Fibroblast of lung (primary cell): ENCODE results near the gene AP4B1. TPM values are rescaled to one million over a fixed set of nuclear protein-coding genes. Genes with fewer than 3 reads are reported as not detected.

Source experiments
- DNase-seq, 2 donors: peaks; one replicate each; pipeline versions ENCODE4 v3.0.0 to v3.0.0-alpha.2; 2010; ENCODE audit warnings: low read depth in 2 of 2
- H2AFZ ChIP-seq: 2 replicates; pipeline ENCODE4 v1.5.1; 2012; ENCODE audit warnings: low read length, control low read depth, inconsistent platforms
- H3K27ac ChIP-seq: 2 replicates; pipeline ENCODE4 v1.5.1; 2011; ENCODE audit warnings: low read length, control low read depth; ENCODE audit not compliant: insufficient read depth
- H3K27me3 ChIP-seq: 2 replicates; pipeline ENCODE4 v1.5.1; 2011; ENCODE audit warnings: mild to moderate bottlenecking, low read length; ENCODE audit not compliant: control insufficient read depth, insufficient read depth
- H3K36me3 ChIP-seq: 2 replicates; pipeline ENCODE4 v1.5.1; 2011; ENCODE audit warnings: low read length; ENCODE audit not compliant: control insufficient read depth, insufficient read depth
- H3K4me1 ChIP-seq: 2 replicates; pipeline ENCODE4 v1.5.1; 2011; ENCODE audit warnings: low read length; ENCODE audit not compliant: control insufficient read depth, insufficient read depth; ENCODE audit errors: extremely low read depth
- H3K4me2 ChIP-seq: 2 replicates; pipeline ENCODE4 v1.5.1; 2011; ENCODE audit warnings: low read length, control low read depth; ENCODE audit not compliant: insufficient read depth; ENCODE audit errors: extremely low read depth
- H3K4me3 ChIP-seq, 4 experiments: fragments of 200-600 bp in 1 of 4; sonication (generic) in 1 of 4; replicated peaks in 1 of 4; 2 replicates each; pipeline ENCODE4 v1.5.1; 2011 to 2016; ENCODE audit warnings: low read length in 4 of 4, low read depth in 3 of 4, mild to moderate bottlenecking in 3 of 4, control low read depth in 2 of 4, inconsistent platforms in 1 of 4, mixed read lengths in 1 of 4; ENCODE audit not compliant: insufficient read depth in 1 of 4; ENCODE audit errors: control extremely low read depth in 1 of 4
- H3K79me2 ChIP-seq: 2 replicates; pipeline ENCODE4 v1.5.1; 2012; ENCODE audit warnings: mild to moderate bottlenecking, low read length, inconsistent platforms; ENCODE audit not compliant: control insufficient read depth, insufficient read depth
- H3K9ac ChIP-seq: 2 replicates; pipeline ENCODE4 v1.5.1; 2011; ENCODE audit warnings: mild to moderate bottlenecking, low read length, control low read depth; ENCODE audit not compliant: insufficient read depth
- H3K9me3 ChIP-seq: 2 replicates; pipeline ENCODE4 v1.5.1; 2012; ENCODE audit warnings: low read depth, low read length; ENCODE audit not compliant: control insufficient read depth, insufficient read depth
- H4K20me1 ChIP-seq: 2 replicates; pipeline ENCODE4 v1.5.1; 2011; ENCODE audit warnings: low read length; ENCODE audit not compliant: control insufficient read depth, insufficient read depth; ENCODE audit errors: extremely low read depth
- EZH2 ChIP-seq: IDR thresholded peaks from 2 replicates; pipeline ENCODE4 v1.5.1; 2012; ENCODE audit warnings: low read length, control low read depth, mild to moderate bottlenecking; ENCODE audit errors: missing control alignments
- polyA plus RNA-seq, 2 donors: library from polyadenylated mRNA; depleted of rRNA in 1 of 2; stranded (reverse) in 1 of 2; unstranded in 1 of 2; fragments of >200 nt; gene quantifications; 2 replicates each; pipeline ENCODE4 v1.2.1, GENCODE V29; 2011 to 2012; ENCODE audit warnings: missing spikeins in 1 of 2
- total RNA-seq: library from RNA; depleted of rRNA; stranded (reverse); fragments of >200 nt; gene quantifications from 2 replicates; pipeline ENCODE4 v1.2.1, GENCODE V29; 2014
- TF ChIP-seq, protein P1 (sequence below), 2 donors: IDR thresholded peaks in 1 of 2; conservative IDR thresholded peaks in 1 of 2; 1 replicate in 1 of 2; 2 replicates in 1 of 2; pipeline ENCODE4 v1.5.1; 2011 to 2012; ENCODE audit warnings: low read length in 2 of 2, control low read depth in 1 of 2, inconsistent platforms in 1 of 2, low read depth in 1 of 2, mild to moderate bottlenecking in 1 of 2

AP4B1 gene
- total and polyA plus RNA-seq, 2 donors (not counting 1 experiment from before 2014, with no cell fraction given) = 11.7 to 16.8 TPM

DNA sequence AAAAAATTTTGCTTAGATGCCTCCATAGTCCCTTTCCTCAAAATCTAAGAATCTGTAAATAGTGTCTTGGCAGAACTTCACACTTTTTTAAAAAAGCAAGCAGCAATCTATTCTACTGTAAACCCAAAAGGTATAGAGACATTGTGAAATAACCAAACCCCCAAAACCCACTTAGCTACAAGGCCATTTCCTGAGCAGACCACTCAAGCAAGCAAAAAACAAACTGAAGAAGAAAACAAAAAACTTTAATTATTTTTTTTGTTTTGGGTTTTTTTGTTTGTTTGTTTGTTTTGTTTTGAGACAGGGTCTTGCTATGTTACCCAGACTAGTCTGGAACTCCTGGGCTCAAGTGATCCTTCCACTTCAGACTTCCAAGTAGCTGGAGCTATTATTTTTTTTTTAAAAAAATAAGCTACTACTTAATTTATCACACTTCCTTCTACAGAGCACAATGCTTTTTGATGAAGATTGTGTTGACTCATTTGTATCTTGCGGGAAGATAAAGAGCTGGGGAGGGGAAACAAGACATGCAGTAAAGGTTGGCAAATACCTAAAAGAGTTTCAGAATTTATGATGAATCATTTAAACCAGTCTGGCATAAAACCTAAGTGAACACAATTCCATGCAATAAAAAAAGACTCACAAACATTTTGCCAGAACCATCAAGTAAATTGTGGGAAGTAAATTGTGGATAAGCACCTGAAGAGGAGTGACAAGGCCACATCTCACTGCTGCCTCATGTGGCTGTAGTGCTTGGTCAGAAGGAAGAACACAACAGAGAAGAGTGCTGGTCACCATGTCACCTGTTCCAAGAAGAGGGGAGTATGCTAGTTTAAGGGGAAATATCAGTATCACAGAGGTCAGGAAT lies 30.4 kb downstream of the AP4B1 start:
- Histone ChIP-seq H3K27me3 (no peaks in the 10 kb centered on the region), H3K79me2 (no peaks in the 10 kb centered on the region), H3K4me3 (no peak overlapping the region), H2AFZ (no peak overlapping the region), H3K4me1 (peaks cover 2% of the 10 kb centered on the region), H4K20me1 (no peaks in the 10 kb centered on the region), H3K9me3 (no peaks in the 10 kb centered on the region), H3K27ac (no peak overlapping the region), H3K36me3 (no peaks in the 10 kb centered on the region), H3K9ac (no peak overlapping the region), H3K4me2 (no peak overlapping the region)
- DNase-seq = peak in 1 of 2 donors; percentile 77
- TF ChIP-seq EZH2 = no peak
- TF ChIP-seq, protein P1, sequence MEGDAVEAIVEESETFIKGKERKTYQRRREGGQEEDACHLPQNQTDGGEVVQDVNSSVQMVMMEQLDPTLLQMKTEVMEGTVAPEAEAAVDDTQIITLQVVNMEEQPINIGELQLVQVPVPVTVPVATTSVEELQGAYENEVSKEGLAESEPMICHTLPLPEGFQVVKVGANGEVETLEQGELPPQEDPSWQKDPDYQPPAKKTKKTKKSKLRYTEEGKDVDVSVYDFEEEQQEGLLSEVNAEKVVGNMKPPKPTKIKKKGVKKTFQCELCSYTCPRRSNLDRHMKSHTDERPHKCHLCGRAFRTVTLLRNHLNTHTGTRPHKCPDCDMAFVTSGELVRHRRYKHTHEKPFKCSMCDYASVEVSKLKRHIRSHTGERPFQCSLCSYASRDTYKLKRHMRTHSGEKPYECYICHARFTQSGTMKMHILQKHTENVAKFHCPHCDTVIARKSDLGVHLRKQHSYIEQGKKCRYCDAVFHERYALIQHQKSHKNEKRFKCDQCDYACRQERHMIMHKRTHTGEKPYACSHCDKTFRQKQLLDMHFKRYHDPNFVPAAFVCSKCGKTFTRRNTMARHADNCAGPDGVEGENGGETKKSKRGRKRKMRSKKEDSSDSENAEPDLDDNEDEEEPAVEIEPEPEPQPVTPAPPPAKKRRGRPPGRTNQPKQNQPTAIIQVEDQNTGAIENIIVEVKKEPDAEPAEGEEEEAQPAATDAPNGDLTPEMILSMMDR (conservative IDR thresholded peaks at IDR 0.05 in 1 of 2, IDR thresholded peaks at IDR 0.05 in 1 of 2; ENCODE audit: low read depth in 1 of 2, low read length in 2 of 2) = no peak

- Histone ChIP-seq H3K36me3 (no peaks in the 10 kb centered on the region), H3K27ac (no peak overlapping the region), H3K27me3 (no peaks in the 10 kb centered on the region), H3K79me2 (no peaks in the 10 kb centered on the region), H3K9ac (no peak overlapping the region), H4K20me1 (no peaks in the 10 kb centered on the region), H3K4me3 (no peak overlapping the region), H3K4me2 (no peak overlapping the region), H3K4me1 (peaks cover 6% of the 10 kb centered on the region), H3K9me3 (no peaks in the 10 kb centered on the region), H2AFZ (no peak overlapping the region)
- DNase-seq = no peak
- TF ChIP-seq EZH2 = no peak
- TF ChIP-seq, protein P1 (conservative IDR thresholded peaks at IDR 0.05 in 1 of 2, IDR thresholded peaks at IDR 0.05 in 1 of 2; ENCODE audit: low read depth in 1 of 2, low read length in 2 of 2) = no peak
Measured at GRCh38 chr1:113872219-113872935, 32.2 kb downstream of the AP4B1 start.

GRCh38 chr1:113871597-113872113 lies 32.9 kb downstream of the AP4B1 start, which contains the start of gene PTPN22:
Gene PTPN22 (minus strand): TSS chr1:113871712.
- peak within 1 kb of the TSS; percentile 62 for H2AFZ ChIP-seq

More at GRCh38 chr1:113871597-113872113, 32.9 kb downstream of the AP4B1 start, which contains the start of gene PTPN22:
- TF ChIP-seq, protein P1 (conservative IDR thresholded peaks at IDR 0.05 in 1 of 2, IDR thresholded peaks at IDR 0.05 in 1 of 2; ENCODE audit: low read depth in 1 of 2, low read length in 2 of 2) = no peak
- TF ChIP-seq EZH2 = no peak
- no peak within 1 kb of the TSS for H3K4me3 ChIP-seq
- peak; percentile 50 to 93 for DNase-seq
- no peaks in the 10 kb centered on the region for H3K36me3 ChIP-seq
- H3K9me3 ChIP-seq = no peaks in the 10 kb centered on the region
- peaks cover 6% of the 10 kb centered on the region for H3K4me1 ChIP-seq
- H4K20me1 ChIP-seq = no peaks in the 10 kb centered on the region
- H3K9ac ChIP-seq = no peak within 1 kb of the TSS
- no peak within 1 kb of the TSS for H3K4me2 ChIP-seq
- H3K27ac ChIP-seq = no peak within 1 kb of the TSS
- no peaks in the 10 kb centered on the region for H3K79me2 ChIP-seq
- H3K27me3 ChIP-seq = no peaks in the 10 kb centered on the region
